Panc1 (cell line): ENCODE measurements around the gene ADCY2. TPM values are rescaled to one million over a fixed set of nuclear protein-coding genes. Genes with fewer than 3 reads are reported as not detected.

Source experiments
- ATAC-seq: fragments of 200-7000 bp; cut with Tn5 transposase; 2 replicates; pipeline ENCODE4 v1.9.1; 2020; ENCODE audit warnings: mild to moderate bottlenecking, moderate library complexity
- BruUV-seq: library from RNA; stranded (reverse); fragments of 400-500 nt; replicated peaks from 2 replicates; lab custom pipeline; 2021; lab: Mats Ljungman, UMichigan
- CTCF ChIA-PET: fragments of 300-600 bp; sonication (Branson Sonifier 250); formaldehyde crosslinking; loops from one replicate; lab custom pipeline; 2022; ENCODE audit warnings: antibody characterized with exemption; lab: Charles Lee
- POLR2A ChIA-PET: fragments of 300-600 bp; sonication (Branson Sonifier 250); formaldehyde crosslinking; loops from one replicate; lab custom pipeline; 2022; ENCODE audit warnings: antibody characterized with exemption; lab: Charles Lee
- DNase-seq: peaks from one replicate; pipeline ENCODE4 v3.0.0-alpha.2; 2010; ENCODE audit warnings: low read depth, low spot score
- H3K27ac ChIP-seq: 2 replicates; pipeline ENCODE4 v1.5.1; 2011; ENCODE audit warnings: mild to moderate bottlenecking, low read length, inconsistent platforms
- H3K27me3 ChIP-seq: fragments of 200-500 bp; sonication (Bioruptor generic); 2 replicates; pipeline ENCODE4 v1.6.0; 2014; ENCODE audit warnings: low read length, inconsistent platforms; ENCODE audit not compliant: control insufficient read depth, insufficient read depth
- H3K36me3 ChIP-seq: fragments of 200-500 bp; sonication (Bioruptor generic); 2 replicates; pipeline ENCODE4 v1.5.1; 2014; ENCODE audit warnings: inconsistent platforms, mild to moderate bottlenecking, low read length, moderate library complexity; ENCODE audit not compliant: control insufficient read depth, insufficient read depth
- H3K4me1 ChIP-seq: 2 replicates; pipeline ENCODE4 v1.5.1; 2011; ENCODE audit warnings: inconsistent platforms, mild to moderate bottlenecking, low read length, moderate library complexity; ENCODE audit not compliant: control insufficient read depth, insufficient read depth
- H3K4me3 ChIP-seq, 2 experiments: 2 replicates each; pipeline ENCODE4 v1.5.1; 2011 to 2012; ENCODE audit warnings: low read depth in 2 of 2, low read length in 2 of 2, mild to moderate bottlenecking in 2 of 2, inconsistent platforms in 1 of 2, moderate library complexity in 1 of 2
- H3K9me3 ChIP-seq: fragments of 200-500 bp; sonication (Bioruptor generic); 2 replicates; pipeline ENCODE4 v1.5.1; 2014; ENCODE audit warnings: low read depth, mild to moderate bottlenecking, inconsistent platforms, low read length, moderate library complexity; ENCODE audit not compliant: control insufficient read depth, insufficient read depth
- CTCF ChIP-seq: fragments of 450-650 bp; IDR thresholded peaks from 2 replicates; pipeline ENCODE4 v1.5.1; 2017; ENCODE audit warnings: mild to moderate bottlenecking
- POLR2AphosphoS5 ChIP-seq: IDR thresholded peaks from 2 replicates; pipeline ENCODE4 v1.6.1; 2012; ENCODE audit warnings: mild to moderate bottlenecking, low read depth, low read length, moderate library complexity
- SIN3A ChIP-seq: IDR thresholded peaks from 2 replicates; pipeline ENCODE4 v1.6.1; 2012; ENCODE audit warnings: low read depth, mild to moderate bottlenecking, low read length, moderate library complexity, borderline replicate concordance; ENCODE audit not compliant: insufficient read depth
- TCF7L2 ChIP-seq: IDR thresholded peaks from 2 replicates; pipeline ENCODE4 v1.6.1; 2011; ENCODE audit warnings: mild to moderate bottlenecking, low read depth, low read length, inconsistent platforms
- in situ Hi-C: cut with HindIII; loops from 2 replicates; pipeline ENCODE4 v1.10.0; 2016; ENCODE audit warnings: low sequenced_read_pairs, low pct_unique_long_range_greater_than_20kb
- intact Hi-C: fragments of 100-400 bp; cut with micrococcal nuclease; formaldehyde crosslinking; loops from one replicate; pipeline ENCODE4 v1.10.0; 2022; ENCODE audit not compliant: unreplicated experiment
- total RNA-seq: library from RNA; stranded (reverse); gene quantifications from one replicate; pipeline ENCODE4 v1.2.1, GENCODE V29; 2021; ENCODE audit not compliant: unreplicated experiment
- TF ChIP-seq, protein P1 (sequence below), 2 experiments: IDR thresholded peaks; 2 replicates each; pipeline ENCODE4 v1.6.1; 2011 to 2012; ENCODE audit warnings: low read depth in 2 of 2, control low read depth in 1 of 2, low read length in 1 of 2, mild to moderate bottlenecking in 1 of 2, moderate library complexity in 1 of 2; ENCODE audit not compliant: insufficient read depth in 1 of 2

The ADCY2 gene
- total RNA-seq, 1 experiment from 2014 or later: 0.13 TPM

DNA sequence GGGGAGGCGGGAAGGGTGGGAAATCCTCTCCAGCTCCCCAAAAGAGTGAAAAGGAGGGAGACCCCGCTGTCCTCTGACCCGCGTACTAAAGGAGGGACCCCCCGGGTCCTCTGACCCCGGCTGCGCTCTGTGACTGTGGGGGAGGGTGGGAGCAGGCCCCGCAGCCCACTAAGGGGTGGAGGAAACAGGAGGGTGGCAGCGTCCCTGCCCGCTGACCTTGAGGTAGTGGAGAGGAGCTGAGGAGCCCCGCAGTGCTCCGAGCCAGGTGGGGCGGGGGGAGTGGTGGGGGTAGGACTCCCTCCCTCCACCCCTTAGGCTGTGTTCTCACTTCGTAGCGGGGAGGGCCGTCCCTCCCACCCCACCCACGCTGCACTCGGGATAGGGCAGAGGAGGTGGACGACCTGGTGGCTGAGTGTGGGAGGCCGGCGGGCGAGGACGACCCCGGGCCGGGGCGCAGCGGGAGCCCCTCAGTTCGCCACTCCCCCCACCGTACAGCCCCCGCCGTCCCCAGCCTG is 449 bp upstream of the ADCY2 start:
- ChIA-PET CTCF (interaction anchor here (0.8 kb wide), 1 partner anchor 61 kb away, joined by 5 read pairs; no protein-coding TSS in a partner anchor), POLR2A (no interaction called here)
- no peak for TF ChIP-seq POLR2AphosphoS5
- no peak for TF ChIP-seq SIN3A
- TF ChIP-seq, protein P1, sequence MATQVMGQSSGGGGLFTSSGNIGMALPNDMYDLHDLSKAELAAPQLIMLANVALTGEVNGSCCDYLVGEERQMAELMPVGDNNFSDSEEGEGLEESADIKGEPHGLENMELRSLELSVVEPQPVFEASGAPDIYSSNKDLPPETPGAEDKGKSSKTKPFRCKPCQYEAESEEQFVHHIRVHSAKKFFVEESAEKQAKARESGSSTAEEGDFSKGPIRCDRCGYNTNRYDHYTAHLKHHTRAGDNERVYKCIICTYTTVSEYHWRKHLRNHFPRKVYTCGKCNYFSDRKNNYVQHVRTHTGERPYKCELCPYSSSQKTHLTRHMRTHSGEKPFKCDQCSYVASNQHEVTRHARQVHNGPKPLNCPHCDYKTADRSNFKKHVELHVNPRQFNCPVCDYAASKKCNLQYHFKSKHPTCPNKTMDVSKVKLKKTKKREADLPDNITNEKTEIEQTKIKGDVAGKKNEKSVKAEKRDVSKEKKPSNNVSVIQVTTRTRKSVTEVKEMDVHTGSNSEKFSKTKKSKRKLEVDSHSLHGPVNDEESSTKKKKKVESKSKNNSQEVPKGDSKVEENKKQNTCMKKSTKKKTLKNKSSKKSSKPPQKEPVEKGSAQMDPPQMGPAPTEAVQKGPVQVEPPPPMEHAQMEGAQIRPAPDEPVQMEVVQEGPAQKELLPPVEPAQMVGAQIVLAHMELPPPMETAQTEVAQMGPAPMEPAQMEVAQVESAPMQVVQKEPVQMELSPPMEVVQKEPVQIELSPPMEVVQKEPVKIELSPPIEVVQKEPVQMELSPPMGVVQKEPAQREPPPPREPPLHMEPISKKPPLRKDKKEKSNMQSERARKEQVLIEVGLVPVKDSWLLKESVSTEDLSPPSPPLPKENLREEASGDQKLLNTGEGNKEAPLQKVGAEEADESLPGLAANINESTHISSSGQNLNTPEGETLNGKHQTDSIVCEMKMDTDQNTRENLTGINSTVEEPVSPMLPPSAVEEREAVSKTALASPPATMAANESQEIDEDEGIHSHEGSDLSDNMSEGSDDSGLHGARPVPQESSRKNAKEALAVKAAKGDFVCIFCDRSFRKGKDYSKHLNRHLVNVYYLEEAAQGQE (IDR thresholded peaks at IDR 0.05; ENCODE audit: insufficient read depth in 1 of 2, low read depth in 2 of 2, low read length in 1 of 2): no peak
- TF ChIP-seq CTCF: no peak
- TF ChIP-seq TCF7L2: no peak
- in situ Hi-C loops (no loop called here), intact Hi-C loops (loop anchor here (5.0 to 10.0 kb wide), 2 partner anchors 349 to 628 kb away; no protein-coding TSS in a partner anchor)
- Histone ChIP-seq H3K36me3 (no peaks in the 10 kb centered on the region), H3K27me3 (peaks cover 23% of the 10 kb centered on the region), H3K4me1 (peaks cover 4% of the 10 kb centered on the region; the same call in 1 of the 2 replicates), H3K9me3 (no peaks in the 10 kb centered on the region), H3K27ac (no peak overlapping the region), H3K4me3 (no peak overlapping the region)
- no peak for DNase-seq
- BruUV-seq: no TSS peak
- ATAC-seq: no peak

GRCh38 chr5:7396713-7397454 is 946 bp downstream of the ADCY2 start:
- BruUV-seq: no TSS peak
- H3K4me3 ChIP-seq: peak overlapping the region; percentile 28 to 42
- CTCF ChIA-PET: interaction anchor here (0.7 kb wide), 1 partner anchor 46 kb away, joined by 3 read pairs; no protein-coding TSS in a partner anchor
- H3K36me3 ChIP-seq: no peaks in the 10 kb centered on the region
- POLR2A ChIA-PET: no interaction called here
- intact Hi-C loops (loop anchor here (5.0 to 10.0 kb wide), 2 partner anchors 348 to 630 kb away; no protein-coding TSS in a partner anchor), in situ Hi-C loops (no loop called here)
- H3K27ac ChIP-seq: no peak overlapping the region
- DNase-seq (no peak), ATAC-seq (peak; percentile 56)
- H3K27me3 ChIP-seq: peaks cover 23% of the 10 kb centered on the region
- peaks cover 4% of the 10 kb centered on the region; the same call in 1 of the 2 replicates for H3K4me1 ChIP-seq
- no peaks in the 10 kb centered on the region for H3K9me3 ChIP-seq
- peak; percentile 11; the same call in 1 of the 2 replicates for TF ChIP-seq CTCF
- TF ChIP-seq TCF7L2: no peak
